Activated gamma-delta T cell treated with Interleukin-2 at 50 U/mL for 16 hours (primary cell): ENCODE measurements around the gene UGT2B7.
"Not testable (repeated sequence)": the region's sequence is repeated elsewhere in the genome, so short reads cannot be mapped to it uniquely, and the experiment has no call there.

Source experiments
- DNase-seq: peaks from one replicate; pipeline ENCODE4 v3.0.0-alpha.2; 2020

Gene UGT2B7

GRCh38 chr4:69096111-69096656 is at the start of gene UGT2B7:
UGT2B7 (plus strand) TSS chr4:69096474; CDS start chr4:69096521, 47 bp downstream.
- no peak for DNase-seq

GRCh38 chr4:69049860-69050259 is 46.4 kb upstream of the UGT2B7 start:
- DNase-seq = no peak

GRCh38 chr4:69050853-69051575 is 45.3 kb upstream of the UGT2B7 start:
- DNase-seq = not testable (repeated sequence)

GRCh38 chr4:69051576-69051943 is 44.7 kb upstream of the UGT2B7 start:
- no peak for DNase-seq

- DNase-seq = not testable (repeated sequence)
Observed at GRCh38 chr4:69053309-69053885, 42.9 kb upstream of the UGT2B7 start.

GRCh38 chr4:69054033-69054432 is 42.2 kb upstream of the UGT2B7 start:
- DNase-seq = not testable (repeated sequence)

GRCh38 chr4:69054578-69055200 is 41.6 kb upstream of the UGT2B7 start:
- no peak for DNase-seq

- no peak for DNase-seq
Observed at GRCh38 chr4:69056150-69056549, 40.1 kb upstream of the UGT2B7 start.

GRCh38 chr4:69056921-69057550 is 39.2 kb upstream of the UGT2B7 start:
- no peak for DNase-seq

- no peak for DNase-seq
Observed at GRCh38 chr4:69057620-69058409, 38.5 kb upstream of the UGT2B7 start.

GRCh38 chr4:69058410-69059059 is 37.7 kb upstream of the UGT2B7 start:
- DNase-seq = no peak

- no peak for DNase-seq
Observed at GRCh38 chr4:69060651-69061308, 35.5 kb upstream of the UGT2B7 start.

GRCh38 chr4:69064391-69064790 is 31.9 kb upstream of the UGT2B7 start:
- no peak for DNase-seq

- DNase-seq = no peak
Observed at GRCh38 chr4:69066945-69067344, 29.3 kb upstream of the UGT2B7 start.

GRCh38 chr4:69069085-69069484 is 27.2 kb upstream of the UGT2B7 start:
- no peak for DNase-seq

- no peak for DNase-seq
Observed at GRCh38 chr4:69070590-69070989, 25.7 kb upstream of the UGT2B7 start.

- DNase-seq = no peak
Observed at GRCh38 chr4:69071286-69071685, 25.0 kb upstream of the UGT2B7 start.

GRCh38 chr4:69073375-69073774 is 22.9 kb upstream of the UGT2B7 start:
- DNase-seq = no peak

GRCh38 chr4:69075061-69075792 is 21.0 kb upstream of the UGT2B7 start:
- no peak for DNase-seq

GRCh38 chr4:69078852-69079251 is 17.4 kb upstream of the UGT2B7 start:
- DNase-seq = no peak

GRCh38 chr4:69088473-69088872 is 7.8 kb upstream of the UGT2B7 start:
- no peak for DNase-seq
